Effector memory CD4-positive, alpha-beta T cell (primary cell): ENCODE measurements around the gene EFNA2.

Experiments
- DNase-seq, 3 donors: peaks; one replicate each; pipeline ENCODE4 v3.0.0-alpha.2; 2020
- H3K27ac ChIP-seq: 2 replicates; pipeline ENCODE4 v1.7.0; 2013; ENCODE audit warnings: mild to moderate bottlenecking, low read length, moderate library complexity; ENCODE audit not compliant: insufficient read depth, poor library complexity, severe bottlenecking
- H3K27me3 ChIP-seq: replicated peaks from 2 replicates; pipeline ENCODE4 v1.7.0; 2013; ENCODE audit warnings: mild to moderate bottlenecking, low read length; ENCODE audit not compliant: insufficient read depth, control insufficient read depth, poor library complexity, severe bottlenecking
- H3K36me3 ChIP-seq: 2 replicates; pipeline ENCODE4 v1.7.0; 2013; ENCODE audit warnings: mild to moderate bottlenecking, low read length, moderate library complexity; ENCODE audit not compliant: control insufficient read depth, insufficient read depth
- H3K4me1 ChIP-seq: 2 replicates; pipeline ENCODE4 v1.7.0; 2013; ENCODE audit warnings: low read length, mild to moderate bottlenecking; ENCODE audit not compliant: control insufficient read depth, insufficient read depth, poor library complexity, severe bottlenecking
- H3K4me3 ChIP-seq: 2 replicates; pipeline ENCODE4 v1.7.0; 2013; ENCODE audit warnings: low read length, low read depth, mild to moderate bottlenecking; ENCODE audit not compliant: insufficient read depth, poor library complexity, severe bottlenecking
- H3K9me3 ChIP-seq: 2 replicates; pipeline ENCODE4 v1.7.0; 2013; ENCODE audit warnings: mild to moderate bottlenecking, low read length, moderate library complexity; ENCODE audit not compliant: control insufficient read depth

The EFNA2 gene

DNA sequence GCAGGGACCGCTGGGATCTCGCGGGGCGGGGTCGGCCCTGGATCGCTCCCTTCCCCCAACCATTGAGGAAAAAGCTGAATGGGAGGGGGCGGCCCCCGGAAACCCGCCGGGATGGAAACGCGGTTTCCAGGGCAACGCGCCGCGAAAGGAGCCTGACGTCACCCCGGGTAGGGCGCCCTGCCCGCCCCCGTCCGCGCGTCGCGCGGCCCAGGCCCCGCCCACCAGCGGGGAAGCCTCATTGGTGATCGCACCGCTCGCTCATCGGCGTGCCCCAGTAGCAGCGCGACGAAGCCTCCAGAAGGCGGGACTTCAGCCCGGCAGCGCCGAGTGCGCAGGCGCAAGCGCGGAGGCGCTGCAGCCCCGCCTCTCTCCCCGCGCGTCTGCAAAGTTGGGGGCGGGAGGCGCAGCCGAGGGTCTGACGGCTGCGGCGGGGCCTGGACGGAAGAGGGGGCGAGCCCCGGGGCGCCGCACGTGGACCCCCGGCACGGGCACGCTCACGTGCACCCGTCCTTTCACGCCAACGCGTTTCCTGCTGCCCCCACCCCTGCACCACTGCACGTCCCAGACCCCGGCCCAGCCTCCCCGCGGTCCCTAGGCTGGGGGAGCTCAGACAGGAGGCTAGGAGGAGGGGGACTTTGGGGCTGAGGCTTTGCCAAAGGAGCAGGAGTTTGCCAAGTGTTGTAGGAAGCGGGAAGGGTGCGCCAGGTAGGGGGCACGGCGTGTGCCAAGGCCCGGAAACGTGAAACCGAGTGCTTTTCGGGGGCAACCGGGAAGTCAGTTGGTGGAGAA, 24.7 kb upstream of the EFNA2 start:
- no peaks in the 10 kb centered on the region for H3K9me3 ChIP-seq
- peaks cover 22% of the 10 kb centered on the region for H3K36me3 ChIP-seq
- no peaks in the 10 kb centered on the region for H3K27me3 ChIP-seq
- peak overlapping the region; percentile 74 for H3K4me3 ChIP-seq
- peak; percentile 95 to 97 (median 96) for DNase-seq
- peaks cover 57% of the 10 kb centered on the region for H3K4me1 ChIP-seq
- H3K27ac ChIP-seq = peak overlapping the region; percentile 97

DNA sequence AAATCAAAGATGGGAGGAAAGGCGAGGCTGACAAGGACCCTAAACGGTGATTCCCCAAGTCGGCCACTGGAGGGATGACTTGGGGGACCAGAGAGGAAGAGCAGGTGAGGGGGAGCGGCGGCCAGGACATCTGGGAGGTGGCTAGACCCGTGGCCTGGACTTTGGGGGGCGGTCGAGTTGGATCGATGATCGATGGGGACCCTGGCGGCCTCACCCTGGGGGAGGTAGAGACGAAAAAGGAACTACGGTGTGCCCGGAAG, 24.2 kb upstream of the EFNA2 start:
- H3K4me1 ChIP-seq = peaks cover 62% of the 10 kb centered on the region
- no peaks in the 10 kb centered on the region for H3K27me3 ChIP-seq
- H3K4me3 ChIP-seq = peak overlapping the region; percentile 74
- no peak for DNase-seq
- H3K36me3 ChIP-seq = peaks cover 19% of the 10 kb centered on the region
- H3K9me3 ChIP-seq = no peaks in the 10 kb centered on the region
- peak overlapping the region; percentile 97 for H3K27ac ChIP-seq

DNA sequence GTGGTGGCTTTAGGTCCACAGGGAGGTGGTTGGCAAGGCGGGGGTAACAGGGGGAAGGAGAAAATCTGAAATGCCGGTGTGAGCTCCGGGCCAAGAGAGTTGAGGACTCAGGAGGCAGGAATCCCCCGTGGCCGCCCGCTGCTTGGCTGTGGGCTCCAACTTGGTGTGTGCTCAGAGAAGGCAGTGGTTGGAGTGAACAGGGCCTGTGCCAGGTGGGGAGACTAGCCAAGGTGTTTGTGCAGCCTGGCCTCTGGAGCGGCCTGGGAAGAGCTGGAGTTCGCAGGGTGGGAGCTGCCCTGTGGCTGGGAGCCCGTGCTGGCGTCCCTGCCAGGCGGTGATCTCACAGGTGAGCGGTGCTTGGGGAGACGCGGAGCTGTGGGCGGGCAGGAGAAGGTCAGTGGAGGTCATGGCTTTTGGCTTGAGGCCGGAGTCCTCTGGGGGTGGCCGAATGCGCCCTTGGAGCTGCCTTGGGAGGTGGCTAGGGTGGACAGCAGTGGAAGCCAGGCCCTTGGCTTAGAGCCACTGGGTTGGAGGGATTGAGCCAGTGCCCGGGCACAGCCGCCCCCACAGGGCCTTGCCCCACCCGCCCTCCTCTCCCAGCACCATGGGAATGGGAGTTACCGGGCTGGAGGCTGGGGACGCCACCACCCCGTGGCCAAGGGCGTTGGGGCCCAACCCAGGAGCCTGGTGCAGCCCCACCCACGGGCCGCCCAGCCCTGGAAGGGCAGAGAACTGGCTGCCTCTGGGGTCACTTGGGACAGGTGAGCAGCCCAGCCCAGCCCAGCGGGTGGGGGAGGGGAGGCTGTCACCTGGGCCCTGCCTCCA, 23.7 kb upstream of the EFNA2 start:
- Histone ChIP-seq H3K27ac (peak overlapping the region; percentile 97), H3K9me3 (no peaks in the 10 kb centered on the region)
- DNase-seq = peak; percentile 50 to 60 (median 51)

DNA sequence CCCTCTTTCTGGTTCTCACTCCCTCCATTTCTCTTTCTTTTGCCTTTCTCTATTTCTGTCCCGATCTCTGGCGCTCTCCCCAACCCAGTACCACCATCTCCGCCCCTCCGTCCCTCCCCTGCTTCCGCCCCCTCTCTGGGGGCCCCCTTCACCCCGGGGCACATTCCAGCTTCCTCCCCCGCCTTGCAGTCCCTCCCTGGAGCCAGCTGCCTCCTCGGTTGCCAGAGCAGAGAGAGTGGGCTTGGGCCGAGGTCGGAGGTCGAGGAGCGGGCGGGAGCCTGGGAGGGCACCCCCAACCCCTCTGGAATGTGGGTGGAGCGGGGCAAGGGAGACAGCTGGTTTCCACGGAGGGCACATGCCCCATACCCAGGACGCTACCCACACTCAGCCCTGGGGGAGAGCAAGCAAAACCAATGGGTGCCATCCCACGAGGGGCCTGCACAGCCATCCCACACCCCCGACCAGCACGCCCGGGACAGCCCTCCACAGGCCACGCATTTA, 23.0 kb upstream of the EFNA2 start:
- H3K27me3 ChIP-seq = no peaks in the 10 kb centered on the region
- H3K4me3 ChIP-seq = no peak overlapping the region

More for the DNA sequence above, 23.7 kb upstream of the EFNA2 start:
- H3K27me3 ChIP-seq = no peaks in the 10 kb centered on the region
- peaks cover 64% of the 10 kb centered on the region for H3K4me1 ChIP-seq
- H3K36me3 ChIP-seq = peaks cover 14% of the 10 kb centered on the region
- H3K4me3 ChIP-seq = peak overlapping the region; percentile 74

DNA sequence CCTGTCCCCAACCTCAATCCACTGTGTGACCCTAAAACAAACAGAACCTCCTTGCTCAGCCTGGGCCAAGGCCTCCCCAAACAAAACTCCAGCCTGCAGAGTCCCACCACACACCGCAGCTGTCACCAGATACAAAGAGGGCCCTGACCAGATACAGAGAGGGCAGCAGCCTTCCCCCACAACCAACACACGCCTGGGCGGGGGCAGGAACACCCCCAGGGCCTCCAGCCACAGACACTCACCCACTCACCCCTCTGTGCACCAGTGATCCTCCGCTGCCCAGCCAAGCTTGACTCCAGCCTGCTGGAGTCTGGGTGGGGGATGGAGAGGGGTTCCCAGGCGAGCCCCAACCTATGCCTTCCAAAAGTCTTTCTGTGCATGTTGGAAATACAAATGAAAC, 22.5 kb upstream of the EFNA2 start:
- Histone ChIP-seq H3K27me3 (no peaks in the 10 kb centered on the region), H3K4me1 (peaks cover 64% of the 10 kb centered on the region), H3K4me3 (no peak overlapping the region), H3K9me3 (no peaks in the 10 kb centered on the region), H3K36me3 (peaks cover 2% of the 10 kb centered on the region), H3K27ac (peak overlapping the region; percentile 97)
- no peak for DNase-seq

More for the DNA sequence above, 23.0 kb upstream of the EFNA2 start:
- no peaks in the 10 kb centered on the region for H3K9me3 ChIP-seq
- H3K4me1 ChIP-seq = peaks cover 64% of the 10 kb centered on the region
- H3K36me3 ChIP-seq = peaks cover 7% of the 10 kb centered on the region
- no peak for DNase-seq
- peak overlapping the region; percentile 97 for H3K27ac ChIP-seq

DNA sequence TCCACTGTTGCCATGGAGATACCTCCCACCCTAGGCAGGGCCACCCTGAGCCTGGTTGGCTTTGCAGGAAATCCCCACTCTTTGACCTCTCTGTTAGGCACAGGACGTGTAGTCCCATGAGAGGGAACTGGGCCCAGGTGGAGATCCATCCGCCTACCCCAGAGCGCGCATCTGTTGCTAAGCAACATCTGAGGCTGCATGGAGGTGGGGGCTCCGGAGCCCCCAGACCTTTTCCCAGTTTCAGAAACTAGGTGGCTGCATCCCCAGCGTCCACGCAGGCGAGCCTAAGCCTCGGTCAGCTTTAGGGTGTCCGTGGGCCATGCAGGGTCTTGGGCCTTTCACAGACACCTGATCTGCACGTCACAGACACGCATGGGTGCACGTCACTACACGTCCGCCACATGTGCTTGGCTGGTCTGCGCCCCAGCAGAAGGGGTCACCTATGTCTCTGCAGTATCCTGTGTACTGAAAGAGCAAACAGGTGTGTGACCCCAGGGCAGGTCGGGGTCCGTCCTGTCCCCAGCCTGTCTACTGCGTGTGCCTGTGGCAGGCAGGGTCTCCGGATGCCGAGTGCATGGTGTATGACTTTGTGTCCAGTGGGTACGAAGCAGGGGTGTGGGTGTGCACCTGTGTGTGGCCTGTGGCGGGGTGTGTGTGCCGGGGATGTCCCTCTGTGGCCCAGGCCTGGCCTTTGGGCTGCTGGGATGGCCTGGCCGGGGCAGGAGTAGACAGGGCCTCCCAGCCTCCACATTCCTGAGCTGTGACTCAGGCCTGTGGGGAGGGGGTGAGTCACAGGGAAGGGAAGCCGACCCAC, 20.7 kb upstream of the EFNA2 start:
- no peak for DNase-seq
- Histone ChIP-seq H3K4me1 (peaks cover 59% of the 10 kb centered on the region), H3K27me3 (no peaks in the 10 kb centered on the region), H3K27ac (no peak overlapping the region), H3K4me3 (no peak overlapping the region), H3K9me3 (no peaks in the 10 kb centered on the region), H3K36me3 (no peaks in the 10 kb centered on the region)

DNA sequence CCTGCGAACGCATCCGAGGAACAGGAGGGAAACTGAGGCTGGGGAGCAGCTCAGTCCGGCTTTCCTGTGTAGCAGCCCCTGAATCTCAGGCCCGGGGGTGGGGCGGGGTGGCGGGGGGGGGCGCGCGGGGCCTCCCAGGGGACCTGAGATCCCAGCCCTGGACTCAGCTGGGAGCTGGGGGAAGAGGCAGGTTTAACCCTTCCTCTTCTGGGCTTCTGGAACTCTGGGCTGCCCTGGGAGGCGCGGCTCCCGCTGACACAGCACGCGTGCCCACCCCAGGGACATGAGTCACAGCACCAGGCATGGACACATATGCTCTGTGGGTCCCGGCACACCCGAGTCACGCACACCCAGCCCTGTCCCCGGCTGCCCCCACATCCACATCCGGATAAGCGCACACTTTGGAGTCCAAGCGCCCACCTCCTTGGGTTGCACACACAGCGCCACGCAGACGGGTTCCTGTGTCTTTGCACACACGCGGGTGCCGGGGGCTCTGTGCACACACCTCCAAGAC, 20.0 kb upstream of the EFNA2 start:
- Histone ChIP-seq H3K36me3 (peaks cover under 1% of the 10 kb centered on the region), H3K27me3 (no peaks in the 10 kb centered on the region), H3K4me3 (peak overlapping the region; percentile 49), H3K4me1 (peaks cover 59% of the 10 kb centered on the region), H3K9me3 (no peaks in the 10 kb centered on the region), H3K27ac (peak overlapping the region; percentile 62)
- peak in 1 of 3 donors; percentile 37 for DNase-seq

DNA sequence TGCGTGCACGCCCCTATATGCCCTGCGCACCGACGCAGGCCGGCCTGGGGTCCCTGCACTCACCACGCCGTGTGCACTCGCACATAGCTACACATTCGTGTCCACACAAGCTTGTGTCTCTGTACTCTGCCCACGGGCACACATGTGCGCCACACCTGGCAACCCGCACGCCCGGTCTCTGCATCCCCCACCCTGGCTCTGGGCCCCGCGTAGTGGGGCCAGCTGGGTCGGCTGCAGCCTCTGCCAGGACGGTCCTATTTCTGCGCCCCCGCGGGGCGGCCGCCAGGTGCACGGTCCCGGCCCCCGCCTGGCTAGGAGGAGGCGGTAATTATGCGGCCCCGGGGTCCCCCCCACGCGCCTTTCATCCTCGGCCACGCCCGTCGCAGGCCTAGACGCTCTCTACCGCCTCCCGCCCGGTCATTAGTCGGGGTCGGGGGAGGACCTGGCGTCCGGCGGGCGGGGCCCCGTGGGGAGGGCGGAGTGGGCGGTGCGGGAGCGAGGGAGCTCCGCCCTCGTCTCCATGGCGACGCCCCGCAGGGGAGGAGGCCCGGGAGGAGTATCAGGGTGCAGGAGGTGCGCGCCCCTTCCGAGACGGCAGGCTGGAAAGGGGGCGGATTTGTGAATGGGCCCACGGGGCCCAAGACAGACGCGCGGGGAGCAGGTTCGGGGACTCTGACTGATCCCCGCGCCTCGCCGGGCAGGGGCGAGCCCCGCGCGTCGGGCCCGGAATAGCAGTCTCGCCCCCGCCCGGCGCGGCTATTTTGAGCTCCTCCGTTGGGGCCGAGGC, 19.4 kb upstream of the EFNA2 start:
- Histone ChIP-seq H3K27me3 (no peaks in the 10 kb centered on the region), H3K27ac (peak overlapping the region; percentile 62), H3K4me3 (peak overlapping the region; percentile 49), H3K9me3 (no peaks in the 10 kb centered on the region), H3K4me1 (peaks cover 65% of the 10 kb centered on the region), H3K36me3 (peaks cover 7% of the 10 kb centered on the region)
- DNase-seq = peak; percentile 78 to 82 (median 82)

DNA sequence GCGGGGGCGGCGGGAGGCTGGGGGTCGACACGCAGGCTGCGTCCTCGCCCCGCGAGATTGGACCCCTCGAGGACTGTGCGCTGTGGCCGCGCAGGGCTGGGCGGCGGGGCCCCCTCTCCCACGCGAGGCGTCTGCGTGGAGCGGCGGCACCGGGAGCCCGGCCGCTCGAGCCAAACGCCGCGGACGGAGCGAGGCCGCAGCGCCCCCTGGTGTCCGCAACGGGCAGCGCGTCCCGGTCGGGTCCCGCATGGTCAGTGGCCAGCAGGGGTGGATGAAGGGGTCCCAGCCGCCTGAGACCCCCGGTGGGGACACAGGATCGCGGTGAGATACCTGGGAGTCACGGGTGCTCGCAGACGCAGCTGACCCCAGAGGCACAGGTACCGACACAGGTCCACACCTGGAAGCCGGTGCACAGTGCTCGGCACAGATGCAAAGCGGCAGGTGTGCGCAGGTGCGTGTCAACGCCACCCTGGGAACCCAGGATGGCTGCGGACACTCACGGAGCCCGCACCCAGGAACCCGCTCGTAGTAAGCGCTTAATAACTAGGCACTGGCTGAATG, 18.7 kb upstream of the EFNA2 start:
- Histone ChIP-seq H3K36me3 (peaks cover 13% of the 10 kb centered on the region), H3K9me3 (no peaks in the 10 kb centered on the region), H3K4me1 (peaks cover 66% of the 10 kb centered on the region), H3K4me3 (peak overlapping the region; percentile 49), H3K27ac (peak overlapping the region; percentile 62), H3K27me3 (no peaks in the 10 kb centered on the region)
- DNase-seq = peak; percentile 38 to 60 (median 45)
